Measurements from ENCODE around the gene NPAS3.

GRCh38 chr14:33773205-33774030 lies 834.7 kb downstream of the NPAS3 start:
- TF ChIP-seq EZH2 (IDR thresholded peaks at IDR 0.05), result no peak
- no peak for TF ChIP-seq POLR2AphosphoS5 (IDR thresholded peaks at IDR 0.05; ENCODE audit: borderline replicate concordance, low read depth, low read length)
